ENCODE measurements around the gene DIO3. TPM values are rescaled to one million over a fixed set of nuclear protein-coding genes. Genes with fewer than 3 reads are reported as not detected.

Gene DIO3
- total RNA-seq, 1 experiment from 2014 or later = not detected

GRCh38 chr14:101578489-101578888, 17.2 kb downstream of the DIO3 start:
- Histone ChIP-seq H2AFZ (ENCODE audit: low read length) (no peak overlapping the region), H3K4me3 (ENCODE audit: low read length) (no peak overlapping the region), H3K9me3 (ENCODE audit: low read length) (no peaks in the 10 kb centered on the region), H3K27me3 (ENCODE audit: low read length) (no peaks in the 10 kb centered on the region), H4K20me1 (ENCODE audit: insufficient read depth, low read depth, low read length) (no peaks in the 10 kb centered on the region), H3K9ac (ENCODE audit: low read length) (no peak overlapping the region), H3K4me1 (ENCODE audit: low read length) (no peaks in the 10 kb centered on the region), H3K79me2 (ENCODE audit: low read length) (no peaks in the 10 kb centered on the region), H3K9me2 (replicated peaks; ENCODE audit: insufficient read depth, low read length) (no peaks in the 10 kb centered on the region), H3K4me2 (ENCODE audit: low read depth, low read length, poor library complexity, severe bottlenecking) (no peak overlapping the region), H3K36me3 (ENCODE audit: insufficient read depth, low read length) (no peaks in the 10 kb centered on the region), H3K27ac (ENCODE audit: low read length) (no peak overlapping the region)
- no peak for DNase-seq

GRCh38 chr14:101579372-101580080, 18.2 kb downstream of the DIO3 start:
- H4K20me1 ChIP-seq (ENCODE audit: insufficient read depth, low read depth, low read length) = no peaks in the 10 kb centered on the region
- H3K36me3 ChIP-seq (ENCODE audit: insufficient read depth, low read length) = no peaks in the 10 kb centered on the region
- no peaks in the 10 kb centered on the region for H3K9me3 ChIP-seq (ENCODE audit: low read length)
- no peak overlapping the region for H3K4me3 ChIP-seq (ENCODE audit: low read length)
- no peaks in the 10 kb centered on the region for H3K9me2 ChIP-seq (replicated peaks; ENCODE audit: insufficient read depth, low read length)
- DNase-seq = no peak
- no peak overlapping the region for H2AFZ ChIP-seq (ENCODE audit: low read length)
- H3K4me2 ChIP-seq (ENCODE audit: low read depth, low read length, poor library complexity, severe bottlenecking) = no peak overlapping the region
- no peaks in the 10 kb centered on the region for H3K27me3 ChIP-seq (ENCODE audit: low read length)
- no peaks in the 10 kb centered on the region for H3K79me2 ChIP-seq (ENCODE audit: low read length)
- H3K27ac ChIP-seq (ENCODE audit: low read length) = no peak overlapping the region
- no peak overlapping the region for H3K9ac ChIP-seq (ENCODE audit: low read length)
- H3K4me1 ChIP-seq (ENCODE audit: low read length) = no peaks in the 10 kb centered on the region

- H4K20me1 ChIP-seq (ENCODE audit: insufficient read depth, low read depth, low read length) = no peaks in the 10 kb centered on the region
- no peak for DNase-seq
- no peaks in the 10 kb centered on the region for H3K36me3 ChIP-seq (ENCODE audit: insufficient read depth, low read length)
- H3K79me2 ChIP-seq (ENCODE audit: low read length) = no peaks in the 10 kb centered on the region
- H3K4me3 ChIP-seq (ENCODE audit: low read length) = no peak overlapping the region
- H3K9ac ChIP-seq (ENCODE audit: low read length) = no peak overlapping the region
- no peaks in the 10 kb centered on the region for H3K4me1 ChIP-seq (ENCODE audit: low read length)
- H3K27me3 ChIP-seq (ENCODE audit: low read length) = no peaks in the 10 kb centered on the region
- H3K9me3 ChIP-seq (ENCODE audit: low read length) = no peaks in the 10 kb centered on the region
- no peak overlapping the region for H3K4me2 ChIP-seq (ENCODE audit: low read depth, low read length, poor library complexity, severe bottlenecking)
- H2AFZ ChIP-seq (ENCODE audit: low read length) = no peak overlapping the region
- no peaks in the 10 kb centered on the region for H3K9me2 ChIP-seq (replicated peaks; ENCODE audit: insufficient read depth, low read length)
- H3K27ac ChIP-seq (ENCODE audit: low read length) = no peak overlapping the region
These were observed 20.5 kb downstream of the DIO3 start for GRCh38 chr14:101581806-101582205.

- Histone ChIP-seq H4K20me1 (ENCODE audit: insufficient read depth, low read depth, low read length) (no peaks in the 10 kb centered on the region), H3K4me1 (ENCODE audit: low read length) (no peaks in the 10 kb centered on the region), H3K9me3 (ENCODE audit: low read length) (no peaks in the 10 kb centered on the region), H3K4me2 (ENCODE audit: low read depth, low read length, poor library complexity, severe bottlenecking) (no peak overlapping the region), H3K9ac (ENCODE audit: low read length) (no peak overlapping the region), H3K36me3 (ENCODE audit: insufficient read depth, low read length) (no peaks in the 10 kb centered on the region), H3K9me2 (replicated peaks; ENCODE audit: insufficient read depth, low read length) (no peaks in the 10 kb centered on the region), H3K79me2 (ENCODE audit: low read length) (no peaks in the 10 kb centered on the region), H3K27me3 (ENCODE audit: low read length) (no peaks in the 10 kb centered on the region), H2AFZ (ENCODE audit: low read length) (no peak overlapping the region), H3K27ac (ENCODE audit: low read length) (no peak overlapping the region), H3K4me3 (ENCODE audit: low read length) (no peak overlapping the region)
- DNase-seq = no peak
These were observed 21.0 kb downstream of the DIO3 start for GRCh38 chr14:101582294-101582693.

GRCh38 chr14:101583006-101583714, 21.9 kb downstream of the DIO3 start:
- H4K20me1 ChIP-seq (ENCODE audit: insufficient read depth, low read depth, low read length) = no peaks in the 10 kb centered on the region
- no peak overlapping the region for H3K4me3 ChIP-seq (ENCODE audit: low read length)
- H3K27me3 ChIP-seq (ENCODE audit: low read length) = no peaks in the 10 kb centered on the region
- H2AFZ ChIP-seq (ENCODE audit: low read length) = no peak overlapping the region
- no peak overlapping the region for H3K9ac ChIP-seq (ENCODE audit: low read length)
- H3K36me3 ChIP-seq (ENCODE audit: insufficient read depth, low read length) = no peaks in the 10 kb centered on the region
- no peaks in the 10 kb centered on the region for H3K9me3 ChIP-seq (ENCODE audit: low read length)
- H3K79me2 ChIP-seq (ENCODE audit: low read length) = no peaks in the 10 kb centered on the region
- H3K4me1 ChIP-seq (ENCODE audit: low read length) = no peaks in the 10 kb centered on the region
- no peaks in the 10 kb centered on the region for H3K9me2 ChIP-seq (replicated peaks; ENCODE audit: insufficient read depth, low read length)
- no peak overlapping the region for H3K27ac ChIP-seq (ENCODE audit: low read length)
- DNase-seq = no peak
- no peak overlapping the region for H3K4me2 ChIP-seq (ENCODE audit: low read depth, low read length, poor library complexity, severe bottlenecking)

GRCh38 chr14:101583715-101584054, 22.4 kb downstream of the DIO3 start:
- Histone ChIP-seq H3K9ac (ENCODE audit: low read length) (no peak overlapping the region), H3K9me3 (ENCODE audit: low read length) (no peaks in the 10 kb centered on the region), H3K27ac (ENCODE audit: low read length) (no peak overlapping the region), H3K36me3 (ENCODE audit: insufficient read depth, low read length) (no peaks in the 10 kb centered on the region), H3K9me2 (replicated peaks; ENCODE audit: insufficient read depth, low read length) (no peaks in the 10 kb centered on the region), H2AFZ (ENCODE audit: low read length) (no peak overlapping the region), H3K4me1 (ENCODE audit: low read length) (no peaks in the 10 kb centered on the region), H3K27me3 (ENCODE audit: low read length) (no peaks in the 10 kb centered on the region), H3K4me3 (ENCODE audit: low read length) (no peak overlapping the region), H4K20me1 (ENCODE audit: insufficient read depth, low read depth, low read length) (no peaks in the 10 kb centered on the region), H3K79me2 (ENCODE audit: low read length) (no peaks in the 10 kb centered on the region), H3K4me2 (ENCODE audit: low read depth, low read length, poor library complexity, severe bottlenecking) (no peak overlapping the region)
- no peak for DNase-seq

GRCh38 chr14:101584055-101584859, 23.0 kb downstream of the DIO3 start:
- H3K36me3 ChIP-seq (ENCODE audit: insufficient read depth, low read length) = no peaks in the 10 kb centered on the region
- no peaks in the 10 kb centered on the region for H3K4me1 ChIP-seq (ENCODE audit: low read length)
- no peak overlapping the region for H3K4me2 ChIP-seq (ENCODE audit: low read depth, low read length, poor library complexity, severe bottlenecking)
- no peak overlapping the region for H3K9ac ChIP-seq (ENCODE audit: low read length)
- no peak overlapping the region for H2AFZ ChIP-seq (ENCODE audit: low read length)
- no peak overlapping the region for H3K4me3 ChIP-seq (ENCODE audit: low read length)
- no peaks in the 10 kb centered on the region for H3K9me2 ChIP-seq (replicated peaks; ENCODE audit: insufficient read depth, low read length)
- H3K27me3 ChIP-seq (ENCODE audit: low read length) = no peaks in the 10 kb centered on the region
- no peaks in the 10 kb centered on the region for H4K20me1 ChIP-seq (ENCODE audit: insufficient read depth, low read depth, low read length)
- DNase-seq = no peak
- no peaks in the 10 kb centered on the region for H3K79me2 ChIP-seq (ENCODE audit: low read length)
- no peaks in the 10 kb centered on the region for H3K9me3 ChIP-seq (ENCODE audit: low read length)
- no peak overlapping the region for H3K27ac ChIP-seq (ENCODE audit: low read length)

- no peak overlapping the region for H2AFZ ChIP-seq (ENCODE audit: low read length)
- no peaks in the 10 kb centered on the region for H3K9me2 ChIP-seq (replicated peaks; ENCODE audit: insufficient read depth, low read length)
- no peaks in the 10 kb centered on the region for H3K4me1 ChIP-seq (ENCODE audit: low read length)
- no peak overlapping the region for H3K4me2 ChIP-seq (ENCODE audit: low read depth, low read length, poor library complexity, severe bottlenecking)
- no peak for DNase-seq
- H3K9ac ChIP-seq (ENCODE audit: low read length) = no peak overlapping the region
- no peaks in the 10 kb centered on the region for H3K9me3 ChIP-seq (ENCODE audit: low read length)
- H3K27me3 ChIP-seq (ENCODE audit: low read length) = no peaks in the 10 kb centered on the region
- no peaks in the 10 kb centered on the region for H3K36me3 ChIP-seq (ENCODE audit: insufficient read depth, low read length)
- H3K79me2 ChIP-seq (ENCODE audit: low read length) = no peaks in the 10 kb centered on the region
- H3K27ac ChIP-seq (ENCODE audit: low read length) = no peak overlapping the region
- H4K20me1 ChIP-seq (ENCODE audit: insufficient read depth, low read depth, low read length) = no peaks in the 10 kb centered on the region
- no peak overlapping the region for H3K4me3 ChIP-seq (ENCODE audit: low read length)
These were observed 23.9 kb downstream of the DIO3 start for GRCh38 chr14:101585211-101585610.

Measured in Karpas-422 (cell line).